Urinary bladder (tissue), 4 donors: Measurements from ENCODE around the gene ARPC4. TPM values are rescaled to one million over a fixed set of nuclear protein-coding genes. Genes with fewer than 3 reads are reported as not detected.

Source experiments
- DNase-seq: peaks from one replicate; pipeline ENCODE4 v3.0.0-alpha.2; 2015; ENCODE audit errors: extremely low spot score
- H3K27ac ChIP-seq: one replicate; pipeline ENCODE4 v1.5.1; 2013; ENCODE audit warnings: low read depth, mild to moderate bottlenecking, moderate library complexity
- H3K36me3 ChIP-seq: one replicate; pipeline ENCODE4 v1.6.1; 2013; ENCODE audit warnings: mild to moderate bottlenecking, moderate library complexity; ENCODE audit not compliant: insufficient read depth
- H3K4me1 ChIP-seq: one replicate; pipeline ENCODE4 v1.6.1; 2013; ENCODE audit warnings: mild to moderate bottlenecking, moderate library complexity; ENCODE audit not compliant: insufficient read depth
- H3K4me3 ChIP-seq: one replicate; pipeline ENCODE4 v1.5.1; 2013; ENCODE audit warnings: low read depth, low read length
- WGBS: extraction: QIAGEN DNeasy Blood & Tissue Kit; methylation state at CpG from one replicate; pipeline ENCODE4 v1.1.7; 2013; 5-methylcytosine and 5-hydroxymethylcytosine counted together
- polyA plus RNA-seq: library from polyadenylated mRNA; stranded (reverse); fragments of 200-250 nt; gene quantifications from one replicate; pipeline ENCODE4 v1.2.3, GENCODE V29; 2013
- total RNA-seq: library from RNA; depleted of rRNA; stranded (reverse); fragments of >200 nt; gene quantifications from one replicate; pipeline ENCODE4 v1.2.3, GENCODE V29; 2014
- donor health status: healthy with polysubstance abuse.
- donor health status: healthy.

ARPC4 gene
- 75.6 TPM for total RNA-seq
- 128 TPM for polyA plus RNA-seq

- Histone ChIP-seq H3K27ac (peak within 1 kb of the TSS; percentile 96), H3K4me3 (peak within 1 kb of the TSS; percentile 96), H3K4me1 (no peaks in the 10 kb centered on the region), H3K36me3 (peaks cover 2% of the 10 kb centered on the region)
- DNase-seq: peak; percentile 91
- under 1% methylated on average over 65 of the region's 65 CpGs for WGBS
Measured at GRCh38 chr3:9792405-9793160, at the start of gene ARPC4, which contains the start of gene TADA3. Gene ARPC4 (plus strand): TSS chr3:9793082. CDS start chr3:9793122, 40 bp downstream. Gene TADA3 (minus strand): TSS chr3:9792473. CDS start chr3:9791466, 1,007 bp downstream.

- Histone ChIP-seq H3K4me3 (no peak overlapping the region), H3K36me3 (peaks cover 9% of the 10 kb centered on the region), H3K27ac (no peak overlapping the region), H3K4me1 (no peaks in the 10 kb centered on the region)
- no peak for DNase-seq
- whole genome bisulfite sequencing: 96% methylated on average over 18 of the region's 18 CpGs
Measured at GRCh38 chr3:9743548-9743947, 49.3 kb upstream of the ARPC4 start.

GRCh38 chr3:9744162-9744561, 48.7 kb upstream of the ARPC4 start:
- Histone ChIP-seq H3K4me3 (no peak overlapping the region), H3K36me3 (peaks cover 8% of the 10 kb centered on the region)
- 96% methylated on average over 13 of the region's 13 CpGs for WGBS

GRCh38 chr3:9745521-9745920, 47.4 kb upstream of the ARPC4 start:
- Histone ChIP-seq H3K27ac (no peak overlapping the region), H3K4me3 (no peak overlapping the region), H3K36me3 (peaks cover 6% of the 10 kb centered on the region), H3K4me1 (no peaks in the 10 kb centered on the region)
- 93% methylated on average over 12 of the region's 12 CpGs for WGBS
- DNase-seq: no peak

More at GRCh38 chr3:9744162-9744561, 48.7 kb upstream of the ARPC4 start:
- Histone ChIP-seq H3K4me1 (no peaks in the 10 kb centered on the region), H3K27ac (no peak overlapping the region)
- DNase-seq: no peak

GRCh38 chr3:9746330-9746729, 46.6 kb upstream of the ARPC4 start:
- Histone ChIP-seq H3K36me3 (peaks cover 6% of the 10 kb centered on the region), H3K4me1 (no peaks in the 10 kb centered on the region), H3K27ac (no peak overlapping the region), H3K4me3 (no peak overlapping the region)
- DNase-seq: no peak
- 75% methylated on average over 5 of the region's 5 CpGs for WGBS

GRCh38 chr3:9747267-9747666, 45.6 kb upstream of the ARPC4 start:
- Histone ChIP-seq H3K27ac (no peak overlapping the region), H3K36me3 (peaks cover 4% of the 10 kb centered on the region), H3K4me3 (no peak overlapping the region), H3K4me1 (no peaks in the 10 kb centered on the region)
- no peak for DNase-seq
- WGBS: 89% methylated on average over 8 of the region's 8 CpGs

DNA sequence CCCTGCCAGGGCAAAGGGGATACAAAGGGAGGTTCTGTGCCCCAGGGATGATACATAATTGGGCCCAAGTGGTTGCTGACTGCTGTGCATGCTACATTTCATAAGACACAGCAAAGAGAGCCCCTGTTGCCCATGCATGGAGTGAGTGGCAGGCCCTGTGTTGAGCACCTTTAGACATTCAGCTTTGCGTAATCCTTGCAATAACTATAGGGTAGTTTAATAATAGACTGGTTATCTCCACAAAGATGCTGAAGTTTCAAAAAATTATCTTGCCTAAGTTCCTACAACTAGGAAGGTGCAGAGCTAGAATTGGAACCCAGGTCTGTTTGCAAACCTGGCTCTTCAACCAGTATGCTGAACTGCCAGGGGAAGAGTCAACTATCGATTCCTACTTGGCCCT, 44.9 kb upstream of the ARPC4 start:
- Histone ChIP-seq H3K27ac (no peak overlapping the region), H3K36me3 (peaks cover 2% of the 10 kb centered on the region), H3K4me3 (no peak overlapping the region), H3K4me1 (no peaks in the 10 kb centered on the region)
- 98% methylated on average over 2 of the region's 2 CpGs for WGBS
- no peak for DNase-seq

DNA sequence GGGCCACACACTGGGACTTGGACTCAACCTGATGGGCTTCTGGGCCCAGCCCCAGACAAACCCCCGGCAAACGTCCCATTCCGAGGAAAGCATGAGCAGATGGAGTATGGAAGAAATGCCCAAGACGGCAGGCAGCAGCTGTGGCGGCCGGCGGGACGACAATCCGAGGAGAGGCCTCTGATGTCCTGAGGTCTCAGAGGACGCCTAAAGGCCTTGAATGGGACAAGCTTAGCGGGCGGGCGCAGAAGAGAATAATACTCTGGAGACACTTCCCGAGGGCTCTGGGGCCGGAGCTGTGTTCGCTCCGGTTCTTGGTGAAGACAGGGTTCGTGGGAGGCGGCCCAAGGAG, 43.6 kb upstream of the ARPC4 start:
- DNase-seq: no peak
- H3K36me3 ChIP-seq: peaks cover under 1% of the 10 kb centered on the region
- H3K27ac ChIP-seq: peak overlapping the region; percentile 58
- H3K4me1 ChIP-seq: no peaks in the 10 kb centered on the region
- 1% methylated on average over 19 of the region's 19 CpGs for WGBS
- peak overlapping the region; percentile 39 for H3K4me3 ChIP-seq

DNA sequence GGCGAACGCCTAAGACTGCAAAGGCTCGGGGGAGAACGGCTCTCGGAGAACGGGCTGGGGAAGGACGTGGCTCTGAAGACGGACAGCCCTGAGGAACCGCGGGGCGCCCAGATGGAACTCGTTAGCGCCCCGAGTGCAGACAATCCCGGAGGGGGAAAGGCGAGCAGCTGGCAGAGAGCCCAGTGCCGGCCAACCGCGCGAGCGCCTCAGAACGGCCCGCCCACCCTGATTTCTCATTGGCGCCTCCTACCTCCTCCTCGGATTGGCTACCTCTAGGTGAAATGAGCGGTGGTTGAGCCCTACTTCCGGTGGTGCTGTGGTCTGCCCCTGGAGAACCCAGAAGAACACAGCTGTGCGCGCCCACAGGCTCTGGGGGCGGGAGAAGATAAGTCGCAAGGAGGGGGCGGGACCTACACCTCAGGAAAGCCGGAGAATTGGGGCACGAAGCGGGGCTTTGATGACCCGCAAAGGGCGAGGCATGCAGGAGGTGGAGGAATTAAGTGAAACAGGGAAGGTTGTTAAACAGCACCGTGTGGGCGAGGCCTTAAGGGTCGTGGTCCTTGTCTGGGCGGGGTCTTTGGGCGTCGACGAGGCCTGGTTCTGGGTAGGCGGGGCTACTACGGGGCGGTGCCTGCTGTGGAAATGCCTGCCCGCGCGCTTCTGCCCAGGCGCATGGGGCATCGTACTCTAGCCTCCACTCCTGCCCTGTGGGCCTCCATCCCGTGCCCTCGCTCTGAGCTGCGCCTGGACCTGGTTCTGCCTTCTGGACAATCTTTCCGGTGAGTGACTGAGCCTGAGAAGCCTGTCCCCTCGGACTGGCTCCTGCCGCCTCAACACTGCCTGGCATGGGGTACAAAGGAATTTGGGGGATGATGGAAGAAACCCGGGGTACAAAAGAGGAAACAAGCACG, 43.0 kb upstream of the ARPC4 start, which contains the start of gene OGG1:
OGG1 (plus strand) TSS at position 308 of the 911 bp plus-strand sequence; CDS start at position 643, 335 bp downstream.
- H3K36me3 ChIP-seq: no peaks in the 10 kb centered on the region
- DNase-seq: peak; percentile 96
- under 1% methylated on average over 60 of the region's 60 CpGs for WGBS

GRCh38 chr3:9750556-9751411, 42.1 kb upstream of the ARPC4 start:
- Histone ChIP-seq H3K27ac (no peak overlapping the region), H3K36me3 (no peaks in the 10 kb centered on the region), H3K4me1 (no peaks in the 10 kb centered on the region), H3K4me3 (peak overlapping the region; percentile 39)
- DNase-seq: no peak
- WGBS: 32% methylated on average over 17 of the region's 17 CpGs

More for the DNA sequence above, 43.0 kb upstream of the ARPC4 start, which contains the start of gene OGG1:
- peak within 1 kb of the TSS; percentile 58 for H3K27ac ChIP-seq
- H3K4me1 ChIP-seq: no peaks in the 10 kb centered on the region
- peak within 1 kb of the TSS; percentile 39 for H3K4me3 ChIP-seq

DNA sequence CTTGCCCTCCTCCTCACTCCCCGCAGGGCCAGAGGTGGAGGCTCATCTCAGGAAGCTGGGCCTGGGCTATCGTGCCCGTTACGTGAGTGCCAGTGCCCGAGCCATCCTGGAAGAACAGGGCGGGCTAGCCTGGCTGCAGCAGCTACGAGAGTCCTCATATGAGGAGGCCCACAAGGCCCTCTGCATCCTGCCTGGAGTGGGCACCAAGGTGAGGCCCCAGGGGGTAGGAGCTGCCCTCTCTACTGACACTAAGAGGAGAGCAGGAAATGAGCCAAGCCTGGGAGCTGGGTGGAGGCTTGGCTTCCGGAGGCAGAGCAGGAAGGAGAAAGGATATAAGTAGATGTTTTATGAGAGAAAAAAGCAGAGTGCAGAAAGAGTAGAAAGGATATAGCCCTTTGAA, 38.2 kb upstream of the ARPC4 start:
- 65% methylated on average over 8 of the region's 8 CpGs for WGBS
- H3K27ac ChIP-seq: no peak overlapping the region
- H3K4me1 ChIP-seq: no peaks in the 10 kb centered on the region
- no peak overlapping the region for H3K4me3 ChIP-seq
- peaks cover 12% of the 10 kb centered on the region for H3K36me3 ChIP-seq
- DNase-seq: no peak

DNA sequence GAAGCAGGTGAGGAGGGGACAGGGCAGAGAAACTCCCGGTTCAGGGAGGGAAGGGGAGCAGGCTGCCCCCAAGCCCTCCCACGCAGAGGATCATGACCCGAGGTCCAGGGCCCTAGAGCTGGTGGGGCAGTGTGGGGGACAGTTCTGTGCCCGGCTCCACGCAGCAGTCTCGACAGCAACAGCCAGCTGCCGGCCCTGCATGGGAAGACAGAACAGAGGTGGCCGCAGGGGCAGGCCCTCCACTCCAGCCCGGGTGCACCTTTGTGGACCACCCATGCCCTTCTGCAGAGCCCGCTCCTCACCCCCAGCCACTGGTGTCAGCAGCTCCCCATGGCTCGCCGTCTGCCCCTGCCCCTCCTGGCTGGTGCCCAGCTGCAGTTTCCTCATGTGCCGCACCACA, 35.5 kb upstream of the ARPC4 start:
- Histone ChIP-seq H3K4me3 (no peak overlapping the region), H3K27ac (no peak overlapping the region), H3K36me3 (peaks cover 12% of the 10 kb centered on the region), H3K4me1 (no peaks in the 10 kb centered on the region)
- DNase-seq: no peak
- WGBS: 89% methylated on average over 13 of the region's 13 CpGs
